DOHH2 (cell line): ENCODE measurements around the gene KDSR.

Source experiments
- EZH2phosphoT487 ChIP-seq: fragments of 200-600 bp; sonication (generic); IDR thresholded peaks from 2 replicates; pipeline ENCODE4 v1.6.1; 2017; ENCODE audit warnings: borderline replicate concordance, mild to moderate bottlenecking, antibody characterized with exemption, low read length, moderate library complexity, mixed read lengths
- TF ChIP-seq, protein P1 (sequence below): fragments of 200-600 bp; sonication (generic); IDR thresholded peaks from one replicate; pipeline ENCODE4 v1.5.1; 2014; ENCODE audit warnings: antibody characterized with exemption, mild to moderate bottlenecking, low read depth, low read length; ENCODE audit not compliant: poor library complexity, severe bottlenecking

DNA sequence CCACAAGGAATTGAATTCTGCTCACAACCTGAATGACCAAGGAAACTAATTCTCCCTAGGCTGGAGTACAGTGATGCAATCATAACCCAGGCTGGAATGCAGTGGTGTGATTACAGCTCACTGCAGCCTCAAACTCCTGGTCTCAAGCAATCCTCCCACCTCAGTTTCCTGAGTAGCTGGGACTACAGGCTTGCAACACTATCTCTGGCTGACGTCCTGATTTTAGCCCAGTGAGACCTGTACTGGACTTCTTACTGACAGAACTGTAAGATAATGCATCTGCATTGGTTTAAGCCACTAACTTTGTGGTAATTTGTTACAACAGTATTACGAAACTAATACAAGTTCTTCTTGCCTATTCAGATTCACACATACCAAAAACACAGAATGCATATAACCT is 9.5 kb upstream of the KDSR start:
- TF ChIP-seq, protein P1, sequence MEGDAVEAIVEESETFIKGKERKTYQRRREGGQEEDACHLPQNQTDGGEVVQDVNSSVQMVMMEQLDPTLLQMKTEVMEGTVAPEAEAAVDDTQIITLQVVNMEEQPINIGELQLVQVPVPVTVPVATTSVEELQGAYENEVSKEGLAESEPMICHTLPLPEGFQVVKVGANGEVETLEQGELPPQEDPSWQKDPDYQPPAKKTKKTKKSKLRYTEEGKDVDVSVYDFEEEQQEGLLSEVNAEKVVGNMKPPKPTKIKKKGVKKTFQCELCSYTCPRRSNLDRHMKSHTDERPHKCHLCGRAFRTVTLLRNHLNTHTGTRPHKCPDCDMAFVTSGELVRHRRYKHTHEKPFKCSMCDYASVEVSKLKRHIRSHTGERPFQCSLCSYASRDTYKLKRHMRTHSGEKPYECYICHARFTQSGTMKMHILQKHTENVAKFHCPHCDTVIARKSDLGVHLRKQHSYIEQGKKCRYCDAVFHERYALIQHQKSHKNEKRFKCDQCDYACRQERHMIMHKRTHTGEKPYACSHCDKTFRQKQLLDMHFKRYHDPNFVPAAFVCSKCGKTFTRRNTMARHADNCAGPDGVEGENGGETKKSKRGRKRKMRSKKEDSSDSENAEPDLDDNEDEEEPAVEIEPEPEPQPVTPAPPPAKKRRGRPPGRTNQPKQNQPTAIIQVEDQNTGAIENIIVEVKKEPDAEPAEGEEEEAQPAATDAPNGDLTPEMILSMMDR: no peak
- TF ChIP-seq EZH2phosphoT487: no peak
